ENCODE measurements around the gene MCEMP1.

GRCh38 chr19:7657131-7657751, 19.6 kb upstream of the MCEMP1 start:
- no peak for TF ChIP-seq CTCF (IDR thresholded peaks at IDR 0.05; ENCODE audit: poor library complexity, severe bottlenecking)
- no peak for TF ChIP-seq MXI1 (conservative IDR thresholded peaks at IDR 0.05; ENCODE audit: poor library complexity, severe bottlenecking)
- no peak for TF ChIP-seq POLR2AphosphoS5 (IDR thresholded peaks at IDR 0.05)
- TF ChIP-seq RAD21 (conservative IDR thresholded peaks at IDR 0.05): no peak
- TF ChIP-seq SMC3 (conservative IDR thresholded peaks at IDR 0.05; ENCODE audit: poor library complexity): no peak
